ENCODE data around the gene TMEM108. TPM values are rescaled to one million over a fixed set of nuclear protein-coding genes. Genes with fewer than 3 reads are reported as not detected.

Gene TMEM108
- polyA plus RNA-seq, 1 of the 3 experiments (the other 2 are of a cell fraction) = 8.6 TPM

DNA sequence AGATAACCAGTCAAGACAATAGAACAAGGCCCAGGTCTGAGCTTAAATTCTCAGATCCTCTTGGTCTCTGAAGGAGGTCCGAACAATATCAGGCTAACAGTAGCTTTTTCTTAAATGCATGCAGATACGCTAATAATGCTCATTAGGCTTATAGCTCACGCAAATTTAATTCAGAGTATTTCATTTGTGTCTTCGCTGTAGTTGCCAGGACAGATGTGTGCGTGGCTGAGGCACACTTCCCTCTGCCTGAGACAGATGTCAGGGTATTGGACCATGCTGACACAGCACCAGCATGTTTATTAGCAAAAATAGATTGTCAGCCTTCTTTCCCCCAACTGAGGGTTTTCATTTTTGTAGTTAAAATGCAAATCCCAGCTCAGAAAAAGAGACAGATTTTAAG is 258.8 kb downstream of the TMEM108 start (continued):
- TF ChIP-seq, protein P1, sequence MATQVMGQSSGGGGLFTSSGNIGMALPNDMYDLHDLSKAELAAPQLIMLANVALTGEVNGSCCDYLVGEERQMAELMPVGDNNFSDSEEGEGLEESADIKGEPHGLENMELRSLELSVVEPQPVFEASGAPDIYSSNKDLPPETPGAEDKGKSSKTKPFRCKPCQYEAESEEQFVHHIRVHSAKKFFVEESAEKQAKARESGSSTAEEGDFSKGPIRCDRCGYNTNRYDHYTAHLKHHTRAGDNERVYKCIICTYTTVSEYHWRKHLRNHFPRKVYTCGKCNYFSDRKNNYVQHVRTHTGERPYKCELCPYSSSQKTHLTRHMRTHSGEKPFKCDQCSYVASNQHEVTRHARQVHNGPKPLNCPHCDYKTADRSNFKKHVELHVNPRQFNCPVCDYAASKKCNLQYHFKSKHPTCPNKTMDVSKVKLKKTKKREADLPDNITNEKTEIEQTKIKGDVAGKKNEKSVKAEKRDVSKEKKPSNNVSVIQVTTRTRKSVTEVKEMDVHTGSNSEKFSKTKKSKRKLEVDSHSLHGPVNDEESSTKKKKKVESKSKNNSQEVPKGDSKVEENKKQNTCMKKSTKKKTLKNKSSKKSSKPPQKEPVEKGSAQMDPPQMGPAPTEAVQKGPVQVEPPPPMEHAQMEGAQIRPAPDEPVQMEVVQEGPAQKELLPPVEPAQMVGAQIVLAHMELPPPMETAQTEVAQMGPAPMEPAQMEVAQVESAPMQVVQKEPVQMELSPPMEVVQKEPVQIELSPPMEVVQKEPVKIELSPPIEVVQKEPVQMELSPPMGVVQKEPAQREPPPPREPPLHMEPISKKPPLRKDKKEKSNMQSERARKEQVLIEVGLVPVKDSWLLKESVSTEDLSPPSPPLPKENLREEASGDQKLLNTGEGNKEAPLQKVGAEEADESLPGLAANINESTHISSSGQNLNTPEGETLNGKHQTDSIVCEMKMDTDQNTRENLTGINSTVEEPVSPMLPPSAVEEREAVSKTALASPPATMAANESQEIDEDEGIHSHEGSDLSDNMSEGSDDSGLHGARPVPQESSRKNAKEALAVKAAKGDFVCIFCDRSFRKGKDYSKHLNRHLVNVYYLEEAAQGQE (IDR thresholded peaks at IDR 0.05; ENCODE audit: low read depth, low read length) = no peak
- no peak for TF ChIP-seq FOSL2 (IDR thresholded peaks at IDR 0.05; ENCODE audit: borderline replicate concordance, low read depth)

DNA sequence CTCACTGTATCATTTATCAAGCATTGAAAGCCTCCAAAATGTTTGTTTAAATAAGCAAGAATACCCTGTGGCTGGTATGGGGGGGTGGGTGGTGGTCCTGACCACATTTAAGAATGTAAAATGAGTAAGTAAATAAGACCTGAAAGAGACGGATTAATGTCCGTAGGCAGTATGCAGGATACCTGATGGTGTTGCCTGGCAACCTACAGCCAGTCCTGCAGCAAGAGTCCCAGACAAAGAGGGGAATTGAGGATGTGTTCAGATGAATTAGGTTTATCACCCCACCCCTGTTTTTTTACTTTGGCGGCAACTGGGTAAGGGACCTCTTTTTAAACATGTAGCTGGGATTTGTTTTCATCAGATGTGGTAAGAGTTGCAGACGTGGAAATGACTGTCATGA is 261.9 kb downstream of the TMEM108 start:
- H3K9me2 ChIP-seq = no peaks in the 10 kb centered on the region
- CTCF ChIA-PET = interaction anchor here (1.1 to 2.0 kb wide), 3 partner anchors 16 to 259 kb away, joined by 3 to 6 read pairs (median 5); no protein-coding TSS in a partner anchor
- POLR2A ChIA-PET = no interaction called here
- H3K4me1 ChIP-seq (ENCODE audit: control insufficient read depth in 1 of 2, insufficient read depth in 2 of 2, low read depth in 1 of 2, low read length in 1 of 2) = peaks cover 24 to 40% of the 10 kb centered on the region in 2 experiments
- DNase-seq = no peak
- no peaks in the 10 kb centered on the region for H4K20me1 ChIP-seq (ENCODE audit: insufficient read depth)
- peak overlapping the region in 1 of 2 experiments; percentile 82; a peak in 2 of 4 replicates for H3K27ac ChIP-seq (ENCODE audit: low read depth in 2 of 2, low read length in 1 of 2)
- no peak overlapping the region for H2AFZ ChIP-seq (ENCODE audit: low read depth)
- no peak overlapping the region for H3K4me3 ChIP-seq (ENCODE audit: low read depth in 2 of 2, low read length in 1 of 2)
- peaks cover 24% of the 10 kb centered on the region for H3F3A ChIP-seq (replicated peaks; ENCODE audit: insufficient read depth)
- WGBS (ENCODE audit: low lambda C conversion rate) = 78% methylated on average over 4 of the region's 4 CpGs
- TF ChIP-seq GABPA (IDR thresholded peaks at IDR 0.05; ENCODE audit: low read depth) (no peak), FOSL2 (IDR thresholded peaks at IDR 0.05; ENCODE audit: borderline replicate concordance, low read depth) (no peak), MEF2A (IDR thresholded peaks at IDR 0.05; ENCODE audit: borderline replicate concordance, low read depth) (no peak), NFIC (IDR thresholded peaks at IDR 0.05; ENCODE audit: borderline replicate concordance) (no peak), RAD21 (IDR thresholded peaks at IDR 0.05; ENCODE audit: low read length) (no peak), FOXM1 (IDR thresholded peaks at IDR 0.05; ENCODE audit: low read depth) (no peak), TEAD4 (IDR thresholded peaks at IDR 0.05; ENCODE audit: borderline replicate concordance, insufficient read depth) (no peak)
- TF ChIP-seq, protein P2, sequence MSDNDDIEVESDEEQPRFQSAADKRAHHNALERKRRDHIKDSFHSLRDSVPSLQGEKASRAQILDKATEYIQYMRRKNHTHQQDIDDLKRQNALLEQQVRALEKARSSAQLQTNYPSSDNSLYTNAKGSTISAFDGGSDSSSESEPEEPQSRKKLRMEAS (IDR thresholded peaks at IDR 0.05; ENCODE audit: low read depth) = no peak
- TF ChIP-seq, protein P3, sequence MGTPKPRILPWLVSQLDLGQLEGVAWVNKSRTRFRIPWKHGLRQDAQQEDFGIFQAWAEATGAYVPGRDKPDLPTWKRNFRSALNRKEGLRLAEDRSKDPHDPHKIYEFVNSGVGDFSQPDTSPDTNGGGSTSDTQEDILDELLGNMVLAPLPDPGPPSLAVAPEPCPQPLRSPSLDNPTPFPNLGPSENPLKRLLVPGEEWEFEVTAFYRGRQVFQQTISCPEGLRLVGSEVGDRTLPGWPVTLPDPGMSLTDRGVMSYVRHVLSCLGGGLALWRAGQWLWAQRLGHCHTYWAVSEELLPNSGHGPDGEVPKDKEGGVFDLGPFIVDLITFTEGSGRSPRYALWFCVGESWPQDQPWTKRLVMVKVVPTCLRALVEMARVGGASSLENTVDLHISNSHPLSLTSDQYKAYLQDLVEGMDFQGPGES (IDR thresholded peaks at IDR 0.05; ENCODE audit: low read depth, low read length) = no peak
- TF ChIP-seq, protein P1 (IDR thresholded peaks at IDR 0.05; ENCODE audit: low read depth, low read length) = no peak
- no peaks in the 10 kb centered on the region for H3K36me3 ChIP-seq (replicated peaks in 1 of 2; ENCODE audit: control insufficient read depth in 1 of 2, insufficient read depth in 2 of 2, low read length in 1 of 2)
- H3K4me2 ChIP-seq = peak overlapping the region; percentile 49; the same call in 1 of the 2 replicates
- H3K9me3 ChIP-seq = no peaks in the 10 kb centered on the region
- H3K9ac ChIP-seq = no peak overlapping the region
- H3K27me3 ChIP-seq (ENCODE audit: insufficient read depth) = no peaks in the 10 kb centered on the region
- no peaks in the 10 kb centered on the region for H3K79me2 ChIP-seq (ENCODE audit: insufficient read depth)

Data from SK-N-SH (cell line).